D721Med (cell line): ENCODE data around the gene CD1C.
"Not testable (repeated sequence)": the region's sequence is repeated elsewhere in the genome, so short reads cannot be mapped to it uniquely, and the experiment has no call there.

Experiments used
- DNase-seq: peaks from one replicate; pipeline ENCODE4 v3.0.0; 2011; ENCODE audit warnings: low spot score; ENCODE audit not compliant: insufficient read length
- FAIRE-seq: peaks from 2 replicates; lab custom pipeline; 2011; peaks lifted over from hg19 to GRCh38; lab: Jason Lieb, UNC
- TF ChIP-seq, protein P1 (sequence below): IDR thresholded peaks from 2 replicates; pipeline ENCODE4 v1.5.1; 2012; ENCODE audit warnings: mild to moderate bottlenecking, control low read depth; ENCODE audit not compliant: insufficient read depth; ENCODE audit errors: missing control alignments

The CD1C gene

GRCh38 chr1:158257888-158258287 lies 31.8 kb upstream of the CD1C start:
- TF ChIP-seq, protein P1, sequence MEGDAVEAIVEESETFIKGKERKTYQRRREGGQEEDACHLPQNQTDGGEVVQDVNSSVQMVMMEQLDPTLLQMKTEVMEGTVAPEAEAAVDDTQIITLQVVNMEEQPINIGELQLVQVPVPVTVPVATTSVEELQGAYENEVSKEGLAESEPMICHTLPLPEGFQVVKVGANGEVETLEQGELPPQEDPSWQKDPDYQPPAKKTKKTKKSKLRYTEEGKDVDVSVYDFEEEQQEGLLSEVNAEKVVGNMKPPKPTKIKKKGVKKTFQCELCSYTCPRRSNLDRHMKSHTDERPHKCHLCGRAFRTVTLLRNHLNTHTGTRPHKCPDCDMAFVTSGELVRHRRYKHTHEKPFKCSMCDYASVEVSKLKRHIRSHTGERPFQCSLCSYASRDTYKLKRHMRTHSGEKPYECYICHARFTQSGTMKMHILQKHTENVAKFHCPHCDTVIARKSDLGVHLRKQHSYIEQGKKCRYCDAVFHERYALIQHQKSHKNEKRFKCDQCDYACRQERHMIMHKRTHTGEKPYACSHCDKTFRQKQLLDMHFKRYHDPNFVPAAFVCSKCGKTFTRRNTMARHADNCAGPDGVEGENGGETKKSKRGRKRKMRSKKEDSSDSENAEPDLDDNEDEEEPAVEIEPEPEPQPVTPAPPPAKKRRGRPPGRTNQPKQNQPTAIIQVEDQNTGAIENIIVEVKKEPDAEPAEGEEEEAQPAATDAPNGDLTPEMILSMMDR, result no peak
- DNase-seq, result no peak
- no peak for FAIRE-seq

- FAIRE-seq (no peak), DNase-seq (no peak)
- TF ChIP-seq, protein P1, result no peak
Measured at GRCh38 chr1:158259117-158259516, 30.6 kb upstream of the CD1C start.

- DNase-seq (no peak), FAIRE-seq (no peak)
Measured at GRCh38 chr1:158272681-158273080, 17.0 kb upstream of the CD1C start.

GRCh38 chr1:158274797-158275196 lies 14.9 kb upstream of the CD1C start:
- FAIRE-seq (no peak), DNase-seq (no peak)
- TF ChIP-seq, protein P1, result no peak

More at GRCh38 chr1:158272681-158273080, 17.0 kb upstream of the CD1C start:
- TF ChIP-seq, protein P1, result no peak

- not testable (repeated sequence) for FAIRE-seq, DNase-seq
Measured at GRCh38 chr1:158282421-158282820, 7.3 kb upstream of the CD1C start.

DNA sequence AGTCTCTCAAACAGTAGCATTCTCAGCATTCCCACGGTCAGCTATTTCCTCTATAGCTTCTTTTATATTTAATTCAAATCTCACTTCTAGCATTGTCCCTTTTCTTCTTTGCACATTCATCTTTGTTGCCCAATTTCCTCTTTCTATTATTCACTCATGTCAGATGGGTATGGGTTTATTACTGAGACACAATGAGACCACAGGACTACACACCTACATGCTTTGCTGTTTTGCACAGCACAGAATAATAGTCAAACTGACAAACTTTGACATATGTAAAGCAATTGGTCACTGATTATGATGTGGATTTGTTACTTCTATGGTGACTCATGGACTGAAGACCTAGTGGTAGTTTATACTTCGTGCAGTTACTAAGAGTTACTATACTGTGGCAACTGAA lies 5.8 kb upstream of the CD1C start:
- no peak for DNase-seq
- no peak for FAIRE-seq
- TF ChIP-seq, protein P1, result no peak

DNA sequence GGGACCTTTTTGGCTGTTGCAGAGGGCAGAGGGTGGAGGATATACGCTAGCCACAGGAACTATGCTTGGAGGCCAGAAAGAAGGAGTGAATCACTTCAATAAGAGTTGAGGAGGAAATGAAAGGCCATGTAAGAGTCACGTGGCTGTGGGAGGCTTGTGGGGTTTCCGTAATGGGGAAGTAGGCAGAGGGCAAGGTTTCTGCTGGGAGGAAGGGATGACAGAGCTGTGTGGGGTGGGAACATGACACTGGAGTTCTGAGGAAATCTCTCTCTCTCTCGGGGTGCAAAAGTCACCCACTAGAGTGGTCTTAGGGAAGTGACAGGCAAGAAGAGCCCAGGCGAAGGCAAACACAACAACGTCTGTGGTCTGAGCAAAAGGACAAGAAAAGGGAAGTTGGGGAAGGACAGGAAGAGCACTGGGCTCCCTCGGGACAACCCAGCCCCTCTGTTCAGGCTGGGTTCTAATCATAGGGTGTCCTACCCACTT lies 3.9 kb upstream of the CD1C start:
- TF ChIP-seq, protein P1, result no peak
- FAIRE-seq (no peak), DNase-seq (no peak)

GRCh38 chr1:158286487-158286886 lies 3.2 kb upstream of the CD1C start:
- FAIRE-seq, result no peak
- DNase-seq, result no peak
- TF ChIP-seq, protein P1, result no peak
